GM23248 (cell line): ENCODE measurements around the gene SMPD3.

Experiments
- EZH2 ChIP-seq: fragments of 200-600 bp; sonication (generic); IDR thresholded peaks from 2 replicates; pipeline ENCODE4 v1.6.1; 2018; ENCODE audit warnings: antibody characterized with exemption, mild to moderate bottlenecking; ENCODE audit not compliant: insufficient read depth, poor library complexity, severe bottlenecking
- EZH2phosphoT487 ChIP-seq: fragments of 200-600 bp; sonication (generic); IDR thresholded peaks from 2 replicates; pipeline ENCODE4 v1.6.1; 2018; ENCODE audit warnings: antibody characterized with exemption, moderate library complexity, mild to moderate bottlenecking, low read depth; ENCODE audit not compliant: insufficient read depth

DNA sequence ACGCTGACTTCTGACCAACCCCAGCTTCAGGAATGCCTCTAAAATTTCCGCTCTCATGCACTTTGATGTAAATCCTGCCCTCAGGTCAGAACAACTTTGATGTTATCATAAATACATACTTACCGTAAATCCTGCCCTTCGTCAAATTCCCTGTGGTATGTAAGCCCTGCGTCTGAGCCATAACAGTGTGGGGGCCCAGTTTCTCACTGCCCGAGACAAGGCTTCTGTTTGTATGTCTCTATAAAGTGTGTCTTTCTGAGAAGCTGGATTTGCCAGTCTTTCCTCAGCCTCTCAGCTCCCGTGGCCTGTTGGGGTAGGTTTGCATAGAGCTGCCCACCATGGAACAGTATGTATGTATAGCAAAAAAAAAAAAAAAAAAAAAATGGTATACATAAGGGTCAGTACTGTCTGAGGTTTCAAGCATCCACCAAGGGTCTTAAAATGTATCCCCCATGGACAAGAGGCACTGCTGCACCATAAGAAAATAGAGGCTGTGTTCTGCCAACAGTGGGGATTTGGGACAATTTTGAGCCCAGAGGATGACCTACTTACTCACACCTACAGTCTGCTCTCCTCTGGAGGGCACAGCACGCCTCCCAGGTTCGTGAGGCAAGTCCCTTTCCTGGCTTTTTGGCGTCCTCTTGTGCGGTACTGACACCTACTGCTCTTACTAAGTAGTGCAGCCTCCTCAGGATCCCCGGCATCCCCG lies 120.0 kb downstream of the SMPD3 start:
- TF ChIP-seq EZH2 (no peak), EZH2phosphoT487 (no peak)
